ENCODE measurements around the gene ITPA.

- TF ChIP-seq SIN3A (IDR thresholded peaks at IDR 0.05; ENCODE audit: low read depth) = no peak
- TF ChIP-seq REST (IDR thresholded peaks at IDR 0.05; ENCODE audit: low read depth) = no peak
- TF ChIP-seq EZH2phosphoT487 (IDR thresholded peaks at IDR 0.05; ENCODE audit: borderline replicate concordance) = no peak
- TF ChIP-seq EZH2 (IDR thresholded peaks at IDR 0.05) = no peak
- TF ChIP-seq CTCF (IDR thresholded peaks at IDR 0.05 in 2 of 3, conservative IDR thresholded peaks at IDR 0.05 in 1 of 3; ENCODE audit: borderline replicate concordance in 1 of 3, insufficient read depth in 1 of 3, low read depth in 2 of 3, low read length in 2 of 3) = no peak
- no peak for TF ChIP-seq FOSL1 (IDR thresholded peaks at IDR 0.05; ENCODE audit: low read depth)
- TF ChIP-seq SRF (IDR thresholded peaks at IDR 0.05; ENCODE audit: low read depth) = no peak
- no peak for TF ChIP-seq ZBTB33 (IDR thresholded peaks at IDR 0.05; ENCODE audit: extremely low read depth, insufficient replicate concordance, low read length)
- no peak for TF ChIP-seq RAD21 (IDR thresholded peaks at IDR 0.05; ENCODE audit: low read depth)
- TF ChIP-seq JUND (IDR thresholded peaks at IDR 0.05) = no peak
- no peak for TF ChIP-seq TCF7L2 (IDR thresholded peaks at IDR 0.05; ENCODE audit: borderline replicate concordance, extremely low read depth, insufficient read depth, insufficient read length)
- no peak for TF ChIP-seq POLR2A (IDR thresholded peaks at IDR 0.05; ENCODE audit: borderline replicate concordance, extremely low read depth, insufficient read depth, insufficient read length)
- no peak for TF ChIP-seq ELF1 (IDR thresholded peaks at IDR 0.05; ENCODE audit: borderline replicate concordance, low read depth)
These were observed 45.1 kb upstream of the ITPA start for GRCh38 chr20:3164043-3164762.

Measured in HCT116 (cell line).